IMR-90 (cell line): Measurements from ENCODE around the gene CDK5RAP3. TPM values are rescaled to one million over a fixed set of nuclear protein-coding genes. Genes with fewer than 3 reads are reported as not detected.

Source experiments
- ATAC-seq: fragments of 200-7000 bp; cut with Tn5 transposase; 2 replicates; pipeline ENCODE4 v1.9.1; 2020; ENCODE audit warnings: low read depth, mild to moderate bottlenecking, moderate library complexity
- BruUV-seq: library from RNA; stranded (reverse); fragments of 400-500 nt; replicated peaks from 2 replicates; lab custom pipeline; 2021; lab: Mats Ljungman, UMichigan
- CTCF ChIA-PET: fragments of 300-600 bp; formaldehyde crosslinking; extraction: SDS; loops from one replicate; lab custom pipeline; 2021; ENCODE audit warnings: antibody characterized with exemption; lab: Yijun Ruan, JAX
- POLR2A ChIA-PET: fragments of 300-600 bp; sonication (Branson Sonifier 250); formaldehyde crosslinking; loops from one replicate; lab custom pipeline; 2022; ENCODE audit warnings: antibody characterized with exemption; ENCODE audit not compliant: unreplicated experiment; lab: Charles Lee
- DNase-seq: peaks from one replicate; pipeline ENCODE4 v3.0.0; 2013
- H2AFZ ChIP-seq: replicated peaks from 2 replicates; pipeline ENCODE3; 2013; ENCODE audit warnings: low read length, mild to moderate bottlenecking; ENCODE audit not compliant: poor library complexity
- H2AK5ac ChIP-seq: 2 replicates; pipeline ENCODE4 v1.6.1; 2013; ENCODE audit warnings: low read depth, low read length, inconsistent platforms
- H2AK9ac ChIP-seq: replicated peaks from 2 replicates; pipeline ENCODE3; 2013; ENCODE audit warnings: mild to moderate bottlenecking, low read depth, low read length, moderate library complexity; ENCODE audit not compliant: poor library complexity
- H2BK120ac ChIP-seq: 2 replicates; pipeline ENCODE4 v1.6.1; 2013; ENCODE audit warnings: low read depth, low read length, inconsistent platforms
- H2BK15ac ChIP-seq: 3 replicates; pipeline ENCODE4 v1.6.1; 2013; ENCODE audit warnings: low read depth, low read length, inconsistent platforms
- H2BK20ac ChIP-seq: 2 replicates; pipeline ENCODE4 v1.6.1; 2013; ENCODE audit warnings: low read depth, mild to moderate bottlenecking, inconsistent platforms, low read length, moderate library complexity
- H2BK5ac ChIP-seq: 2 replicates; pipeline ENCODE4 v1.6.1; 2013; ENCODE audit warnings: mild to moderate bottlenecking, low read depth, low read length, inconsistent platforms; ENCODE audit not compliant: poor library complexity, severe bottlenecking
- H3K14ac ChIP-seq: replicated peaks from 2 replicates; pipeline ENCODE4 v1.6.1; 2013; ENCODE audit warnings: low read depth, low read length, inconsistent platforms
- H3K18ac ChIP-seq: 2 replicates; pipeline ENCODE4 v1.6.1; 2013; ENCODE audit warnings: low read depth, low read length, control low read depth
- H3K23ac ChIP-seq: 2 replicates; pipeline ENCODE4 v1.6.1; 2013; ENCODE audit warnings: low read depth, low read length, inconsistent platforms
- H3K27ac ChIP-seq: 2 replicates; pipeline ENCODE4 v1.5.1; 2013; ENCODE audit warnings: mild to moderate bottlenecking, control low read depth, low read length; ENCODE audit not compliant: insufficient read depth
- H3K27me3 ChIP-seq: 2 replicates; pipeline ENCODE4 v1.6.1; 2013; ENCODE audit warnings: low read length; ENCODE audit not compliant: control insufficient read depth, insufficient read depth
- H3K36me3 ChIP-seq: 2 replicates; pipeline ENCODE4 v1.6.1; 2013; ENCODE audit warnings: low read length, mixed read lengths; ENCODE audit not compliant: control insufficient read depth, insufficient read depth
- H3K4ac ChIP-seq: 2 replicates; pipeline ENCODE4 v1.6.1; 2013; ENCODE audit warnings: low read depth, low read length, inconsistent platforms
- H3K4me1 ChIP-seq: 2 replicates; pipeline ENCODE4 v1.6.1; 2013; ENCODE audit warnings: low read length, mixed read lengths; ENCODE audit not compliant: control insufficient read depth, insufficient read depth
- H3K4me2 ChIP-seq: 2 replicates; pipeline ENCODE4 v1.6.1; 2013; ENCODE audit warnings: low read depth, mild to moderate bottlenecking, control low read depth, low read length, moderate library complexity
- H3K4me3 ChIP-seq: 2 replicates; pipeline ENCODE4 v1.5.1; 2013; ENCODE audit warnings: low read depth, mild to moderate bottlenecking, control low read depth, low read length, moderate library complexity; ENCODE audit not compliant: insufficient read depth
- H3K56ac ChIP-seq: 2 replicates; pipeline ENCODE4 v1.6.1; 2013; ENCODE audit warnings: low read length, inconsistent platforms; ENCODE audit not compliant: insufficient read depth; ENCODE audit errors: extremely low read depth
- H3K79me1 ChIP-seq, 2 experiments: 2 replicates each; pipeline ENCODE4 v1.6.1; 2013; ENCODE audit warnings: low read length in 2 of 2, inconsistent platforms in 1 of 2, low read depth in 1 of 2
- H3K9ac ChIP-seq: 2 replicates; pipeline ENCODE4 v1.6.1; 2013; ENCODE audit warnings: low read depth, low read length, control low read depth
- H3K9me1 ChIP-seq: 2 replicates; pipeline ENCODE4 v1.6.1; 2013; ENCODE audit warnings: low read length, inconsistent platforms; ENCODE audit not compliant: insufficient read depth
- H3K9me3 ChIP-seq: 2 replicates; pipeline ENCODE4 v1.6.1; 2013; ENCODE audit warnings: low read length; ENCODE audit not compliant: control insufficient read depth, insufficient read depth
- H4K20me1 ChIP-seq: 2 replicates; pipeline ENCODE4 v1.6.1; 2013; ENCODE audit warnings: low read length, inconsistent platforms; ENCODE audit not compliant: insufficient read depth
- H4K5ac ChIP-seq: 2 replicates; pipeline ENCODE4 v1.6.1; 2013; ENCODE audit warnings: mild to moderate bottlenecking, low read depth, low read length, control low read depth
- H4K8ac ChIP-seq, 2 experiments: 2 replicates each; pipeline ENCODE4 v1.6.1; 2013; ENCODE audit warnings: low read depth in 2 of 2, low read length in 2 of 2, control low read depth in 1 of 2, inconsistent platforms in 1 of 2
- H4K91ac ChIP-seq: 2 replicates; pipeline ENCODE4 v1.6.1; 2013; ENCODE audit warnings: low read depth, low read length, inconsistent platforms; ENCODE audit not compliant: insufficient read depth
- CEBPB ChIP-seq: IDR thresholded peaks from 2 replicates; pipeline ENCODE4 v1.6.1; 2012; ENCODE audit warnings: low read depth, low read length, improper control_type of control experiment
- CTCF ChIP-seq: conservative IDR thresholded peaks from 2 replicates; pipeline ENCODE4 v1.5.1; 2012; ENCODE audit warnings: mild to moderate bottlenecking, low read depth, low read length, improper control_type of control experiment
- MAZ ChIP-seq: IDR thresholded peaks from 2 replicates; pipeline ENCODE4 v1.6.1; 2012; ENCODE audit warnings: low read depth, mild to moderate bottlenecking, low read length, improper control_type of control experiment, moderate library complexity, borderline replicate concordance
- WGBS, 2 experiments: methylation state at CpG; one replicate each; pipeline versions ENCODE4 v1.1.5 to v1.1.7; 2013; ENCODE audit warnings: missing lambda C conversion rate in 2 of 2; ENCODE audit not compliant: insufficient read length in 1 of 2; ENCODE audit errors: extremely low coverage in 2 of 2; 5-methylcytosine and 5-hydroxymethylcytosine counted together
- dilution Hi-C: fragments of 300-500 bp; cut with HindIII; formaldehyde crosslinking; loops from one replicate; pipeline ENCODE4 v1.14.3; 2018; ENCODE audit warnings: low sequenced_read_pairs; ENCODE audit not compliant: unreplicated experiment
- in situ Hi-C: fragments of 300-500 bp; cut with MboI; formaldehyde crosslinking; loops from 3 replicates; pipeline ENCODE4 v1.14.3; 2019; ENCODE audit warnings: low sequenced_read_pairs, inconsistent platforms, mixed read lengths
- intact Hi-C: fragments of 100-400 bp; cut with micrococcal nuclease; formaldehyde crosslinking; loops from 2 replicates; pipeline ENCODE4 v1.10.0; 2022
- polyA plus RNA-seq, 3 experiments: library from polyadenylated mRNA; depleted of rRNA; stranded (reverse); fragments of >200 nt; gene quantifications; 2 replicates each; pipeline ENCODE4 v1.2.3, GENCODE V29; 2012; ENCODE audit warnings: low replicate concordance in 1 of 3
- total RNA-seq: library from RNA; depleted of rRNA; stranded (reverse); fragments of >200 nt; gene quantifications from 2 replicates; pipeline ENCODE4 v1.2.3, GENCODE V29; 2012

The CDK5RAP3 gene
- total and polyA plus RNA-seq, 2 of the 4 experiments (the other 2 are of a cell fraction), result 75.3 to 153 TPM

GRCh38 chr17:47999582-47999981 lies 28.7 kb downstream of the CDK5RAP3 start:
- Histone ChIP-seq H4K8ac (peak overlapping the region in 1 of 2 experiments; percentile 69; a peak in 2 of 4 replicates), H3K36me3 (no peaks in the 10 kb centered on the region), H3K56ac (no peak overlapping the region), H3K79me1 (no peaks in the 10 kb centered on the region), H4K91ac (no peak overlapping the region), H3K14ac (no peak overlapping the region), H2BK5ac (no peak overlapping the region), H3K18ac (no peak overlapping the region), H2BK120ac (0 out of 2 replicates have a peak overlapping the region, but pooled peaks have one; percentile 22), H2AFZ (peak overlapping the region; percentile 36), H3K9me1 (peaks cover 11% of the 10 kb centered on the region; the same call in 1 of the 2 replicates), H2AK9ac (no peak overlapping the region), H3K23ac (no peak overlapping the region), H3K9ac (no peak overlapping the region), H2BK15ac (0 out of 3 replicates have a peak overlapping the region, but pooled peaks have one; percentile 39), H2AK5ac (peak overlapping the region; percentile 52; the same call in 1 of the 2 replicates), H3K4me2 (no peak overlapping the region), H2BK20ac (no peak overlapping the region), H4K5ac (peak overlapping the region; percentile 40; the same call in 1 of the 2 replicates), H4K20me1 (no peaks in the 10 kb centered on the region), H3K9me3 (no peaks in the 10 kb centered on the region), H3K4me3 (no peak overlapping the region), H3K27ac (no peak overlapping the region), H3K4ac (peak overlapping the region; percentile 43; the same call in 1 of the 2 replicates), H3K27me3 (no peaks in the 10 kb centered on the region; the same call in 1 of the 2 replicates), H3K4me1 (peaks cover 11% of the 10 kb centered on the region)
- ATAC-seq (no peak), DNase-seq (peak; percentile 72)
- in situ Hi-C loops, result no loop called here
- ChIA-PET POLR2A (no interaction called here), CTCF (interaction anchor here (1.4 kb wide), 1 partner anchor 12 kb away, joined by 3 read pairs; no protein-coding TSS in a partner anchor)
- intact Hi-C loops, result no loop called here
- no TSS peak for BruUV-seq
- WGBS, 2 experiments, result 33% methylated on average over 2 of the region's 4 CpGs; no CpG with 5 or more reads in 1 of the 2 experiments
- TF ChIP-seq MAZ (no peak), CEBPB (peak; percentile 59; the same call in 1 of the 2 replicates), CTCF (no peak)
- dilution Hi-C loops, result no loop called here
